ENCODE measurements around the gene YWHAG. TPM values are rescaled to one million over a fixed set of nuclear protein-coding genes. Genes with fewer than 3 reads are reported as not detected.

The YWHAG gene
- total and polyA plus RNA-seq, 2 of the 13 experiments (the other 11 are each of a cell fraction or from before 2014, with no cell fraction given) = 36.9 to 67.5 TPM

GRCh38 chr7:76358481-76359110, at the start of gene YWHAG (continued):
- no peak for TF ChIP-seq ZNF317 (CRISPR knock-in tag; IDR thresholded peaks at IDR 0.05)
- no peak; the same call in none of the 2 replicates for TF ChIP-seq TBX2 (CRISPR knock-in tag; IDR thresholded peaks at IDR 0.05; ENCODE audit: borderline replicate concordance)
- no peak; the same call in 1 of the 2 replicates for TF ChIP-seq PPARG (CRISPR knock-in tag; conservative IDR thresholded peaks at IDR 0.05)
- TF ChIP-seq CSRNP2 (CRISPR knock-in tag; conservative IDR thresholded peaks at IDR 0.05; ENCODE audit: low read depth) = 0 out of 2 replicates have a peak, but pooled peaks have one; percentile 53
- 0 out of 2 replicates have a peak, but pooled peaks have one; percentile 12 for TF ChIP-seq ZNF335 (CRISPR knock-in tag; IDR thresholded peaks at IDR 0.05)
- TF ChIP-seq KDM4B (CRISPR knock-in tag; IDR thresholded peaks at IDR 0.05) = peak; percentile 81; the same call in 1 of the 2 replicates
- TF ChIP-seq ELK4 (CRISPR knock-in tag; IDR thresholded peaks at IDR 0.05; ENCODE audit: borderline replicate concordance) = no peak
- peak; percentile 89 for TF ChIP-seq UBTF (CRISPR knock-in tag; IDR thresholded peaks at IDR 0.05)
- no peak for TF ChIP-seq PRDM4 (CRISPR knock-in tag; IDR thresholded peaks at IDR 0.05; ENCODE audit: borderline replicate concordance)
- TF ChIP-seq PHB2 (IDR thresholded peaks at IDR 0.05; ENCODE audit: partially characterized antibody) = no peak
- no peak for TF ChIP-seq HHEX (CRISPR knock-in tag; IDR thresholded peaks at IDR 0.05)
- TF ChIP-seq EEA1 (CRISPR knock-in tag; IDR thresholded peaks at IDR 0.05; ENCODE audit: borderline replicate concordance) = 0 out of 2 replicates have a peak, but pooled peaks have one; percentile 83
- no peak for TF ChIP-seq IKZF1 (IDR thresholded peaks at IDR 0.05)
- peak; percentile 56 for TF ChIP-seq ZSCAN25 (CRISPR knock-in tag; IDR thresholded peaks at IDR 0.05)
- peak; percentile 72; the same call in 1 of the 2 replicates for TF ChIP-seq ZNF124 (CRISPR knock-in tag; IDR thresholded peaks at IDR 0.05)
- no peak for TF ChIP-seq SETDB1 (CRISPR knock-in tag; IDR thresholded peaks at IDR 0.05; ENCODE audit: borderline replicate concordance)
- TF ChIP-seq RBFOX2 (IDR thresholded peaks at IDR 0.05; ENCODE audit: low read depth, low read length) = peak; percentile 95
- TF ChIP-seq ZNF850 (CRISPR knock-in tag; conservative IDR thresholded peaks at IDR 0.05) = peak; percentile 93
- TF ChIP-seq CBX5 (CRISPR knock-in tag; IDR thresholded peaks at IDR 0.05; ENCODE audit: borderline replicate concordance) = peak; percentile 86
- peak; percentile 72 for TF ChIP-seq AKAP8 (CRISPR knock-in tag; IDR thresholded peaks at IDR 0.05)
- no peak for TF ChIP-seq ZNF350 (CRISPR knock-in tag; IDR thresholded peaks at IDR 0.05; ENCODE audit: borderline replicate concordance, low read depth)
- peak; percentile 53 for TF ChIP-seq GATAD1 (CRISPR knock-in tag; IDR thresholded peaks at IDR 0.05)
- 0 out of 2 replicates have a peak, but pooled peaks have one; percentile 6 for TF ChIP-seq ZNF644 (CRISPR knock-in tag; IDR thresholded peaks at IDR 0.05; ENCODE audit: low read depth)
- TF ChIP-seq ZNF12 (CRISPR knock-in tag; IDR thresholded peaks at IDR 0.05) = 0 out of 2 replicates have a peak, but pooled peaks have one; percentile 31
